GM18907 (cell line): Measurements from ENCODE around the gene PCBP4.
A peak's percentile ranks its signal among the peaks of the same experiment; 100 is the strongest.
"Not testable (repeated sequence)": the region's sequence is repeated elsewhere in the genome, so short reads cannot be mapped to it uniquely, and the experiment has no call there.

Experiments used
- ATAC-seq: cut with Tn5 transposase; IDR thresholded peaks from one replicate; pipeline ENCODE4 v1.9.1; 2021; ENCODE audit warnings: mild to moderate bottlenecking, moderate library complexity; ENCODE audit not compliant: unreplicated experiment

PCBP4 gene

GRCh38 chr3:51995346-51996163 is 28.3 kb upstream of the PCBP4 start, which contains the start of gene RPL29:
TSS of gene RPL29 (minus strand) at chr3:51995895. CDS start at chr3:51995461, 434 bp downstream.
- ATAC-seq, result peak; percentile 90

GRCh38 chr3:51994530-51994929 is 27.3 kb upstream of the PCBP4 start:
- ATAC-seq, result no peak

GRCh38 chr3:51993657-51994056 is 26.4 kb upstream of the PCBP4 start:
- ATAC-seq, result not testable (repeated sequence)

- no peak for ATAC-seq
These were observed 24.9 kb upstream of the PCBP4 start for GRCh38 chr3:51992017-51992682.

- ATAC-seq, result not testable (repeated sequence)
These were observed 23.3 kb upstream of the PCBP4 start for GRCh38 chr3:51990501-51990971.

GRCh38 chr3:51988286-51989146 is 21.3 kb upstream of the PCBP4 start:
- ATAC-seq, result no peak

- ATAC-seq, result no peak
These were observed 20.3 kb upstream of the PCBP4 start for GRCh38 chr3:51987568-51987967.

GRCh38 chr3:51986010-51986947 is 19.0 kb upstream of the PCBP4 start:
- no peak for ATAC-seq

- ATAC-seq, result no peak
These were observed 17.8 kb upstream of the PCBP4 start for GRCh38 chr3:51985063-51985462.

GRCh38 chr3:51984269-51984647 is 17.0 kb upstream of the PCBP4 start:
- no peak for ATAC-seq

GRCh38 chr3:51983578-51984268 is 16.5 kb upstream of the PCBP4 start:
- ATAC-seq, result no peak

GRCh38 chr3:51982838-51983577 is 15.8 kb upstream of the PCBP4 start, which contains the start of gene ACY1:
TSS of gene ACY1 (plus strand) at chr3:51983535. CDS start at chr3:51984065, 530 bp downstream.
- ATAC-seq, result peak; percentile 74

GRCh38 chr3:51982352-51982837 is 15.1 kb upstream of the PCBP4 start:
- ATAC-seq, result peak; percentile 55

- no peak for ATAC-seq
These were observed 13.0 kb upstream of the PCBP4 start for GRCh38 chr3:51980253-51980652.

GRCh38 chr3:51978143-51978502 is 10.9 kb upstream of the PCBP4 start:
- no peak for ATAC-seq

- no peak for ATAC-seq
These were observed 10.3 kb upstream of the PCBP4 start for GRCh38 chr3:51977446-51978142.

GRCh38 chr3:51975852-51976549 is 8.7 kb upstream of the PCBP4 start:
- no peak for ATAC-seq
